ENCODE results near the gene PTPRO.

- TF ChIP-seq CTCF (IDR thresholded peaks at IDR 0.05 in 4 of 5, conservative IDR thresholded peaks at IDR 0.05 in 1 of 5) (no peak), POLR2A (IDR thresholded peaks at IDR 0.05) (no peak)
These were observed 279.9 kb downstream of the PTPRO start for GRCh38 chr12:15602051-15602672.

Measured in gastrocnemius medialis (tissue), 4 donors.